Ishikawa (cell line): ENCODE results near the gene ZNF565.

ENCODE experiments used
- CEBPB ChIP-seq: IDR thresholded peaks from 2 replicates; pipeline ENCODE4 v1.6.1; 2012
- CREB1 ChIP-seq: IDR thresholded peaks from 2 replicates; pipeline ENCODE4 v1.6.1; 2012; ENCODE audit warnings: low read depth
- EGR1 ChIP-seq: IDR thresholded peaks from 2 replicates; pipeline ENCODE4 v1.6.1; 2012
- EP300 ChIP-seq: IDR thresholded peaks from 2 replicates; pipeline ENCODE4 v1.6.1; 2012; ENCODE audit warnings: borderline replicate concordance
- FOXM1 ChIP-seq: IDR thresholded peaks from 2 replicates; pipeline ENCODE4 v1.6.1; 2012; ENCODE audit warnings: low read depth, borderline replicate concordance
- NFIC ChIP-seq: IDR thresholded peaks from 2 replicates; pipeline ENCODE4 v1.6.1; 2012
- RAD21 ChIP-seq: IDR thresholded peaks from 2 replicates; pipeline ENCODE4 v1.6.1; 2012; ENCODE audit warnings: low read depth
- TAF1 ChIP-seq: IDR thresholded peaks from 2 replicates; pipeline ENCODE4 v1.6.1; 2012; ENCODE audit warnings: low read depth, mild to moderate bottlenecking
- TCF12 ChIP-seq: IDR thresholded peaks from 2 replicates; pipeline ENCODE4 v1.6.1; 2012; ENCODE audit warnings: low read depth
- TEAD4 ChIP-seq: IDR thresholded peaks from 2 replicates; pipeline ENCODE4 v1.6.1; 2012
- YY1 ChIP-seq: IDR thresholded peaks from 2 replicates; pipeline ENCODE4 v1.6.1; 2012; ENCODE audit warnings: low read depth
- ZBTB7A ChIP-seq: IDR thresholded peaks from 2 replicates; pipeline ENCODE4 v1.6.1; 2012; ENCODE audit warnings: low read depth
- TF ChIP-seq, protein P1 (sequence below): IDR thresholded peaks from 2 replicates; pipeline ENCODE4 v1.6.1; 2012
- TF ChIP-seq, protein P2 (sequence below): IDR thresholded peaks from 2 replicates; pipeline ENCODE4 v1.6.1; 2012; ENCODE audit warnings: low read depth, mild to moderate bottlenecking
- TF ChIP-seq, protein P3 (sequence below): IDR thresholded peaks from 2 replicates; pipeline ENCODE4 v1.6.1; 2012

Gene ZNF565

DNA sequence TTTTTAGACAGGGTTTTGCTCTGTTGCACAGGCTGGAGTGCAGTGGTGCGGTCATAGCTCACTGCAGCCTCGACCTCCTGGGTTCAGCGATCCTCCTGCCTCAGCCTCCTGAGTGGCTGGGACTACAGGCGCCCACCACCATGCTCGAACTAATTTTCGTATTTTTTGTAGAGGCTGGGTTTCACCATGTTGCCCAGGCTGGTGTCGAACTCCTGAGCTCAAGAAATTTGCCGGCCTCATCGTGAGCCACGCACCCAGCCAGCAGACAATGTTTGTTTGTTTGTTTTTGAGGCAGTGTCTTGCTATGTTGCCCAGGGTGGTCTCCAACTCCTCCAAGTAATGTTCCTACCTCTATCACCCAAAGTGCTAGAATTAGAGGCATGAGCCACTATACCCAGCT is 61.3 kb downstream of the ZNF565 start:
- TF ChIP-seq EGR1 (no peak), CEBPB (no peak), CREB1 (no peak), YY1 (no peak)
- TF ChIP-seq, protein P1, sequence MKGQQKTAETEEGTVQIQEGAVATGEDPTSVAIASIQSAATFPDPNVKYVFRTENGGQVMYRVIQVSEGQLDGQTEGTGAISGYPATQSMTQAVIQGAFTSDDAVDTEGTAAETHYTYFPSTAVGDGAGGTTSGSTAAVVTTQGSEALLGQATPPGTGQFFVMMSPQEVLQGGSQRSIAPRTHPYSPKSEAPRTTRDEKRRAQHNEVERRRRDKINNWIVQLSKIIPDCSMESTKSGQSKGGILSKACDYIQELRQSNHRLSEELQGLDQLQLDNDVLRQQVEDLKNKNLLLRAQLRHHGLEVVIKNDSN: no peak

DNA sequence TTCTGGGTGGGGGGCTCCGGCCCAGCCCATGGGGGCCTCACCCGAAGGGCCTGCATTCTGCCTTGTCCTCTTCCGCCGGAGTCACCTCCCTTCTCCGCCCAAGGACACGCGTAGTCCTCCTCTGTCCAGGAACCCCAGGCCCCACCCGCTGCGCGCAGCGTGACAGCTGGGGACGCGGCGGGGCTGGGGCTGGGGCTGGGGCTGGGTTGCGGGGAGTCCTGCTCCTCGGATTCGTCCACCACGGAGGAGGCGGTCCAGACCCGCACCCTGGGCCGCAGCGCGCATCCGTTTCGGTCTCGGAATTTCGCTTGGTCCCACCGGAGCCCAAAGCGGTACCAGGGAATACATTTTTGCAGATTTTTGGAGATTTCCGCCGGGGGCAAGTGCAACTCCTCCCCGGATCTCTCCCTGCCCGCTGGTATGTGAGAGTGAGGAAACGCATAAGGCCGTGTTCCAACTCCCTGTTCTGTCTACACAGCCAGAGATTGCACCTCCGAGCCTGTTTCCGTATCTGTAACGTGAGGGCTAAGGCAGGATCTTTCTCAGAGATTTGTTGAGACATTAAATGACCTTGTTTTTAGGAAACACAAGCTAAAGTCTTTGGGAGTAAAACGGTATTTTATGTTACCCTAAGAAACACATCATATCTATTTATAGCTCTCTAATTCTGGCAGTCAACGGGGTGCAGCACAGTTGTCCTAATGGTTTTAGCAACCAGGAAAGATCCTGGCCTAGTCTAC is 61.9 kb downstream of the ZNF565 start, which contains the start of gene COX7A1:
COX7A1 (minus strand) TSS at position 96 of the 740 bp plus-strand sequence; CDS start at position 56, 40 bp downstream.
- no peak for TF ChIP-seq NFIC
- no peak for TF ChIP-seq CREB1
- no peak for TF ChIP-seq TCF12
- TF ChIP-seq, protein P2, sequence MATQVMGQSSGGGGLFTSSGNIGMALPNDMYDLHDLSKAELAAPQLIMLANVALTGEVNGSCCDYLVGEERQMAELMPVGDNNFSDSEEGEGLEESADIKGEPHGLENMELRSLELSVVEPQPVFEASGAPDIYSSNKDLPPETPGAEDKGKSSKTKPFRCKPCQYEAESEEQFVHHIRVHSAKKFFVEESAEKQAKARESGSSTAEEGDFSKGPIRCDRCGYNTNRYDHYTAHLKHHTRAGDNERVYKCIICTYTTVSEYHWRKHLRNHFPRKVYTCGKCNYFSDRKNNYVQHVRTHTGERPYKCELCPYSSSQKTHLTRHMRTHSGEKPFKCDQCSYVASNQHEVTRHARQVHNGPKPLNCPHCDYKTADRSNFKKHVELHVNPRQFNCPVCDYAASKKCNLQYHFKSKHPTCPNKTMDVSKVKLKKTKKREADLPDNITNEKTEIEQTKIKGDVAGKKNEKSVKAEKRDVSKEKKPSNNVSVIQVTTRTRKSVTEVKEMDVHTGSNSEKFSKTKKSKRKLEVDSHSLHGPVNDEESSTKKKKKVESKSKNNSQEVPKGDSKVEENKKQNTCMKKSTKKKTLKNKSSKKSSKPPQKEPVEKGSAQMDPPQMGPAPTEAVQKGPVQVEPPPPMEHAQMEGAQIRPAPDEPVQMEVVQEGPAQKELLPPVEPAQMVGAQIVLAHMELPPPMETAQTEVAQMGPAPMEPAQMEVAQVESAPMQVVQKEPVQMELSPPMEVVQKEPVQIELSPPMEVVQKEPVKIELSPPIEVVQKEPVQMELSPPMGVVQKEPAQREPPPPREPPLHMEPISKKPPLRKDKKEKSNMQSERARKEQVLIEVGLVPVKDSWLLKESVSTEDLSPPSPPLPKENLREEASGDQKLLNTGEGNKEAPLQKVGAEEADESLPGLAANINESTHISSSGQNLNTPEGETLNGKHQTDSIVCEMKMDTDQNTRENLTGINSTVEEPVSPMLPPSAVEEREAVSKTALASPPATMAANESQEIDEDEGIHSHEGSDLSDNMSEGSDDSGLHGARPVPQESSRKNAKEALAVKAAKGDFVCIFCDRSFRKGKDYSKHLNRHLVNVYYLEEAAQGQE: no peak
- no peak for TF ChIP-seq EP300
- TF ChIP-seq EGR1: no peak
- TF ChIP-seq YY1: no peak
- TF ChIP-seq, protein P1: no peak
- no peak for TF ChIP-seq RAD21
- no peak for TF ChIP-seq ZBTB7A
- TF ChIP-seq, protein P3, sequence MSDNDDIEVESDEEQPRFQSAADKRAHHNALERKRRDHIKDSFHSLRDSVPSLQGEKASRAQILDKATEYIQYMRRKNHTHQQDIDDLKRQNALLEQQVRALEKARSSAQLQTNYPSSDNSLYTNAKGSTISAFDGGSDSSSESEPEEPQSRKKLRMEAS: no peak
- TF ChIP-seq CEBPB: no peak
- TF ChIP-seq FOXM1: no peak
- no peak for TF ChIP-seq TEAD4
- no peak for TF ChIP-seq TAF1

DNA sequence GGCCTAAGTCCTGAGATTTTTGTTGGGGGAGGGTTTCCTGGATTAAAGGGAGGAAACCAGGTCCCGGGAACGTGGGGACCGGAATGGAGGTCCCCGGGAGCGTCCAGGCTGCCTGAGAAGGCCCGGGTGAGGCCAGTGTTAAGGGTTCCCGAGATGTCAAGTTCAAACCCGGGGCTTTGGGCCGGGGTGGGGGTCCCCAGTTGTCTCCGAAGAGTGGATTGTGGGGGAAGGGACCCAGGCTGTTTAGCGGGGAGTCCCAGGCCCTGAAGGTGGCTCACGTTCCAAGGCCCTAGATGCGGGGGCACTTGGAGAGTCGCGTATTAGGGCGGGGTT is 62.5 kb downstream of the ZNF565 start:
- no peak for TF ChIP-seq EGR1
- no peak for TF ChIP-seq TCF12
- no peak for TF ChIP-seq FOXM1
- TF ChIP-seq YY1: no peak
- TF ChIP-seq, protein P2: no peak
- no peak for TF ChIP-seq TEAD4
- TF ChIP-seq CREB1: no peak

DNA sequence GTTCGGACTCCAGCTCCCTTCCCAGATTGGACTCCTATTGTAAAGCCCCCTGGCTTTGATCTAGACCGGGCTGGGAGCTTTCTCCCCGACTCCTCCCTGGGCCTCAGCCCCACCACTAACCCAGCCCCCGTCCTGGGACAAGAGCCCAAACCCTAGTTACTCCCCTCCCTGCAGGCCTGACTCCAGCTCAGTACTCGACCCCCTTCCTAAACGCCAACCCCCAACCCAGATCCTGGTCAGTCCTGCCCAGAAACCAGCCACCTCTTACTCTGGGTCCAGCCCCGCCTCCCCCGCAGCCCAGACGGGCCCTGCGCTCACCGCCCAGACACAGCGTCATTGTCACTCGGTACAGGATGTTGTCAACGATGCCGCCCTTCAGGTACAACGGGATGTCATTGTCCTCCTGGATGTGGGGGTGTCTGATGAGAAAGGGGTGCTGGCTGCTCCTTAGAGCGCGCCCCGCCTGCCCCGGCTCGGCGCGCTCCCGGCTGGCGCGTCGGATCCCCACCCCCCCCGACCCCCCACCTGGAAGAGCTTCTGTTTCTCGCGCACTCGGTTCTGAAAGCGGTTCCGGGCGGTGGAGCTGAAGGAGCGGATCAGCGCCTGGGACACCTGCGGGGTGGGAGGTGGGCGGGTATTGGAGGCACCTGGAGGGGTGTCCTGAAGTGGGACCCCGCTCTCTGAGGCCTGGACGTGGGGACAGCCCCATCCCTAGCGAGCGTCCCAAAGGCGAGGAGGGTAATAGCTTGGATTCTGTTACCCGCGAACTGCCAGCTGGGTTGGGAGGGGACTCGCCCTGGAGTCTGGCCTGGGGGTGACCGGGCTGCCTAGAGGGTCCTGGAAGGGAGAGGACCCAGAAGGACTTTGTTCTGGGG is 63.1 kb downstream of the ZNF565 start:
- TF ChIP-seq EP300 (no peak), CREB1 (no peak), NFIC (no peak), ZBTB7A (no peak), TAF1 (no peak)

DNA sequence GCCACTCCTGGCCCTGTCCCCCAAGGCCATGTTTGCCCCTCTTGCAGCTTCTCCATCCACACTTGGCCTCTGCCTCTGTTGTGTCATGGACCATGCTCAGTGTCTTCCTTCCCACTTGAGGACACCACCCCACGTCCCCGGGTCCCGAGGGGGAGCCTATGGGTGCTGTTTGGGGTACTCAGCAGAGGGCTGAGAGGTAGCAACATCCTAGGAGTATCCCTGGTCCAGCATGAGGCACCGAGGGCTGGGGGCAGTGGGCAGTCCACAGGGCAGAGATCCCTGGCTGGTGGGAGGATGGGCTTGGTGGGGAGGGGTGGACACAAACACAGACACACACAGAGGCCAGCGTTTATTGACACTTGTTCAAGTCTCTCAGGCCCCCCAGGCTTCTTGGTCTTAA is 63.9 kb downstream of the ZNF565 start:
- no peak for TF ChIP-seq EGR1
- no peak for TF ChIP-seq TCF12
- no peak for TF ChIP-seq CREB1
- TF ChIP-seq YY1: no peak
- TF ChIP-seq EP300: no peak
- no peak for TF ChIP-seq ZBTB7A
- TF ChIP-seq FOXM1: no peak
- TF ChIP-seq NFIC: no peak
- TF ChIP-seq CEBPB: no peak
- TF ChIP-seq RAD21: no peak
- TF ChIP-seq TEAD4: no peak
- TF ChIP-seq, protein P1: no peak
- TF ChIP-seq, protein P2: no peak
- TF ChIP-seq, protein P3: no peak
- TF ChIP-seq TAF1: no peak
